Frontal cortex (tissue), 4 donors: ENCODE results near the gene DNAJC4. TPM values are rescaled to one million over a fixed set of nuclear protein-coding genes. Genes with fewer than 3 reads are reported as not detected.

ENCODE experiments used
- DNase-seq, 2 donors: peaks; one replicate each; pipeline ENCODE4 v3.0.0; 2012; ENCODE audit warnings: low spot score in 2 of 2
- FAIRE-seq: peaks from 2 replicates; lab custom pipeline; 2012; peaks lifted over from hg19 to GRCh38; lab: Jason Lieb, UNC
- total RNA-seq: library from RNA; depleted of rRNA; stranded (reverse); fragments of >200 nt; gene quantifications from one replicate; pipeline ENCODE4 v1.2.3, GENCODE V29; 2014
- donor health status: control.
- donor health status: control.
- donor health status: control.

Gene DNAJC4
- total RNA-seq, 1 donor from 2014 or later = 9.8 TPM

- DNase-seq = peak; percentile 47 to 65
- FAIRE-seq = no peak
These were observed 22.9 kb upstream of the DNAJC4 start for GRCh38 chr11:64207256-64208085.

- peak in 1 of 2 donors; percentile 16 for DNase-seq
- FAIRE-seq = no peak
These were observed 22.1 kb upstream of the DNAJC4 start for GRCh38 chr11:64208086-64208795.

- no peak for FAIRE-seq
- DNase-seq = no peak
These were observed 21.4 kb upstream of the DNAJC4 start for GRCh38 chr11:64208796-64209562.

GRCh38 chr11:64209563-64209843, 20.8 kb upstream of the DNAJC4 start:
- FAIRE-seq = no peak
- no peak for DNase-seq

GRCh38 chr11:64210301-64211020, 19.9 kb upstream of the DNAJC4 start:
- FAIRE-seq = no peak

GRCh38 chr11:64211181-64211872, 19.0 kb upstream of the DNAJC4 start:
- DNase-seq (no peak), FAIRE-seq (no peak)

More at GRCh38 chr11:64210301-64211020, 19.9 kb upstream of the DNAJC4 start:
- no peak for DNase-seq

- DNase-seq = no peak
These were observed 13.5 kb upstream of the DNAJC4 start for GRCh38 chr11:64216879-64217278.

GRCh38 chr11:64218628-64219353, 11.6 kb upstream of the DNAJC4 start:
- FAIRE-seq = no peak
- no peak for DNase-seq

More at GRCh38 chr11:64216879-64217278, 13.5 kb upstream of the DNAJC4 start:
- FAIRE-seq = no peak

- no peak for FAIRE-seq
- no peak for DNase-seq
These were observed 11.0 kb upstream of the DNAJC4 start for GRCh38 chr11:64219354-64219684.

GRCh38 chr11:64219755-64220154, 10.6 kb upstream of the DNAJC4 start:
- no peak for FAIRE-seq
- DNase-seq = no peak

GRCh38 chr11:64220271-64220670, 10.1 kb upstream of the DNAJC4 start:
- FAIRE-seq = no peak
- no peak for DNase-seq

- no peak for FAIRE-seq
- DNase-seq = no peak
These were observed 9.6 kb upstream of the DNAJC4 start for GRCh38 chr11:64220798-64221197.

- no peak for FAIRE-seq
- DNase-seq = no peak
These were observed 7.7 kb upstream of the DNAJC4 start for GRCh38 chr11:64222651-64223000.

- no peak for DNase-seq
- FAIRE-seq = no peak
These were observed 7.2 kb upstream of the DNAJC4 start for GRCh38 chr11:64223001-64223651.

- DNase-seq = no peak
- no peak for FAIRE-seq
These were observed 6.0 kb upstream of the DNAJC4 start for GRCh38 chr11:64224151-64224890.

- FAIRE-seq (no peak), DNase-seq (no peak)
These were observed 5.3 kb upstream of the DNAJC4 start for GRCh38 chr11:64224891-64225607.
